Astrocyte (in vitro differentiated cells and primary cell): ENCODE data around the gene LIMS2. TPM values are rescaled to one million over a fixed set of nuclear protein-coding genes. Genes with fewer than 3 reads are reported as not detected.

ENCODE experiments used
- DNase-seq: peaks from one replicate; pipeline ENCODE4 v3.0.0-alpha.2; 2010; ENCODE audit warnings: low read depth
- FAIRE-seq: peaks from 2 replicates; lab custom pipeline; 2011; peaks lifted over from hg19 to GRCh38; lab: Jason Lieb, UNC
- H2AFZ ChIP-seq: 2 replicates; pipeline ENCODE4 v1.6.0; 2012; ENCODE audit warnings: low read depth, low read length, inconsistent platforms
- H3K27ac ChIP-seq: 2 replicates; pipeline ENCODE4 v1.5.1; 2011; ENCODE audit warnings: low read depth, low read length, inconsistent platforms
- H3K27me3 ChIP-seq: 2 replicates; pipeline ENCODE4 v1.6.0; 2011; ENCODE audit warnings: low read length, inconsistent platforms; ENCODE audit not compliant: insufficient read depth
- H3K36me3 ChIP-seq: 2 replicates; pipeline ENCODE4 v1.5.1; 2011; ENCODE audit warnings: low read length, inconsistent platforms; ENCODE audit not compliant: insufficient read depth
- H3K4me1 ChIP-seq: 2 replicates; pipeline ENCODE4 v1.5.1; 2011; ENCODE audit warnings: low read length, inconsistent platforms; ENCODE audit not compliant: insufficient read depth
- H3K4me2 ChIP-seq: 2 replicates; pipeline ENCODE4 v1.6.0; 2012; ENCODE audit warnings: low read length, inconsistent platforms
- H3K4me3 ChIP-seq: 2 replicates; pipeline ENCODE4 v1.5.1; 2011; ENCODE audit warnings: low read depth, mild to moderate bottlenecking, low read length, inconsistent platforms; ENCODE audit not compliant: insufficient read depth
- H3K79me2 ChIP-seq: 2 replicates; pipeline ENCODE4 v1.6.0; 2012; ENCODE audit warnings: mild to moderate bottlenecking, low read length, inconsistent platforms; ENCODE audit not compliant: insufficient read depth
- H3K9ac ChIP-seq: 2 replicates; pipeline ENCODE4 v1.6.0; 2012; ENCODE audit warnings: mild to moderate bottlenecking, low read length, inconsistent platforms
- H3K9me3 ChIP-seq: 2 replicates; pipeline ENCODE4 v1.5.1; 2012; ENCODE audit warnings: low read depth, mild to moderate bottlenecking, low read length, inconsistent platforms; ENCODE audit not compliant: insufficient read depth
- H4K20me1 ChIP-seq: 2 replicates; pipeline ENCODE4 v1.6.0; 2012; ENCODE audit warnings: low read length, inconsistent platforms; ENCODE audit not compliant: insufficient read depth
- H3K27ac Mint-ChIP-seq: one replicate; pipeline ENCODE4 v1.8.0; 2021; ENCODE audit warnings: mild to moderate bottlenecking, mixed read lengths; ENCODE audit not compliant: unreplicated experiment
- H3K27me3 Mint-ChIP-seq: one replicate; pipeline ENCODE4 v1.8.0; 2021; ENCODE audit warnings: low read depth, mixed read lengths; ENCODE audit not compliant: unreplicated experiment
- H3K36me3 Mint-ChIP-seq: one replicate; pipeline ENCODE4 v1.8.0; 2021; ENCODE audit warnings: low read depth, mixed read lengths; ENCODE audit not compliant: unreplicated experiment
- H3K4me1 Mint-ChIP-seq: one replicate; pipeline ENCODE4 v1.8.0; 2021; ENCODE audit warnings: low read depth, mixed read lengths; ENCODE audit not compliant: unreplicated experiment
- H3K4me3 Mint-ChIP-seq: one replicate; pipeline ENCODE4 v1.8.0; 2021; ENCODE audit warnings: mild to moderate bottlenecking, moderate library complexity, mixed read lengths; ENCODE audit not compliant: unreplicated experiment
- H3K9me3 Mint-ChIP-seq: one replicate; pipeline ENCODE4 v1.8.0; 2021; ENCODE audit warnings: mild to moderate bottlenecking, mixed read lengths; ENCODE audit not compliant: unreplicated experiment
- EZH2 ChIP-seq: IDR thresholded peaks from 2 replicates; pipeline ENCODE4 v1.6.1; 2012; ENCODE audit warnings: mild to moderate bottlenecking, low read length, inconsistent platforms; ENCODE audit not compliant: insufficient read depth
- total RNA-seq: library from RNA; stranded (reverse); gene quantifications from 2 replicates; pipeline ENCODE4 v1.2.1, GENCODE V29; 2021
- TF ChIP-seq, protein P1 (sequence below): IDR thresholded peaks from 2 replicates; pipeline ENCODE4 v1.5.1; 2011; ENCODE audit warnings: low read depth, mild to moderate bottlenecking, inconsistent platforms, low read length, moderate library complexity; ENCODE audit not compliant: insufficient read depth

The LIMS2 gene
- total RNA-seq, 1 donor from 2014 or later = 73.3 TPM

DNA sequence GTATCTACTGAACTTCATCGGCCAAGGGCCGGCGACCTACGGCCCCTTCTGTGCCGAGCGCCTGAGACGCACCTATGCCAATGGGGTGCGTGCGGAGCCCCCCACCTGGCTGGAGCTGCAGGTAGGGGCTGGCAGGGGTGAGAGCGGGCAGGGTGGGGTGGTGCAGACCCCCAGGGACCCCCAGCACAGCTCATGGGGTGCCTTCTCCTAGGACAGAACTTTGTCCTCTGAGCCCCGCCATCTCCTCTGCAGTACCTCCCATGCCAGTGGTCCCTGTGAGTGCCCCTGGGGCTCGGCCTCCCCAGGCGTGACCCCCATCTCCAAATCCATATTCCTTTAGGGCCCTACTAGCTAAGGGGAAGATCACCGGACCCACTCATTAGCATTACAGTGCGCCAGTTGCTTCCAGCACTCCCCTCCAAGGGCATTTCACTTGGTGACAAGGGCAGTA lies 53.3 kb downstream of the LIMS2 start:
- Histone ChIP-seq H3K4me1 (peaks cover 11% of the 10 kb centered on the region), H3K36me3 (no peaks in the 10 kb centered on the region), H3K79me2 (no peaks in the 10 kb centered on the region), H3K4me2 (no peak overlapping the region), H3K9ac (no peak overlapping the region), H3K4me3 (no peak overlapping the region), H2AFZ (no peak overlapping the region), H3K27me3 (no peaks in the 10 kb centered on the region), H3K27ac (no peak overlapping the region), H3K9me3 (no peaks in the 10 kb centered on the region), H4K20me1 (no peaks in the 10 kb centered on the region)
- TF ChIP-seq, protein P1, sequence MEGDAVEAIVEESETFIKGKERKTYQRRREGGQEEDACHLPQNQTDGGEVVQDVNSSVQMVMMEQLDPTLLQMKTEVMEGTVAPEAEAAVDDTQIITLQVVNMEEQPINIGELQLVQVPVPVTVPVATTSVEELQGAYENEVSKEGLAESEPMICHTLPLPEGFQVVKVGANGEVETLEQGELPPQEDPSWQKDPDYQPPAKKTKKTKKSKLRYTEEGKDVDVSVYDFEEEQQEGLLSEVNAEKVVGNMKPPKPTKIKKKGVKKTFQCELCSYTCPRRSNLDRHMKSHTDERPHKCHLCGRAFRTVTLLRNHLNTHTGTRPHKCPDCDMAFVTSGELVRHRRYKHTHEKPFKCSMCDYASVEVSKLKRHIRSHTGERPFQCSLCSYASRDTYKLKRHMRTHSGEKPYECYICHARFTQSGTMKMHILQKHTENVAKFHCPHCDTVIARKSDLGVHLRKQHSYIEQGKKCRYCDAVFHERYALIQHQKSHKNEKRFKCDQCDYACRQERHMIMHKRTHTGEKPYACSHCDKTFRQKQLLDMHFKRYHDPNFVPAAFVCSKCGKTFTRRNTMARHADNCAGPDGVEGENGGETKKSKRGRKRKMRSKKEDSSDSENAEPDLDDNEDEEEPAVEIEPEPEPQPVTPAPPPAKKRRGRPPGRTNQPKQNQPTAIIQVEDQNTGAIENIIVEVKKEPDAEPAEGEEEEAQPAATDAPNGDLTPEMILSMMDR = no peak
- no peak for TF ChIP-seq EZH2
- no peak for FAIRE-seq
- Mint-ChIP-seq H3K27ac (no peak overlapping the region), H3K9me3 (peaks cover 2% of the 10 kb centered on the region), H3K36me3 (peaks cover 2% of the 10 kb centered on the region), H3K4me1 (peaks cover 13% of the 10 kb centered on the region), H3K27me3 (peaks cover 21% of the 10 kb centered on the region), H3K4me3 (no peak overlapping the region)
- DNase-seq = no peak

GRCh38 chr2:127620866-127621265 lies 54.5 kb downstream of the LIMS2 start:
- TF ChIP-seq EZH2 = no peak
- FAIRE-seq (no peak), DNase-seq (no peak)
- H3K4me1 Mint-ChIP-seq = peaks cover 19% of the 10 kb centered on the region
- no peak overlapping the region for H3K9ac ChIP-seq
- peaks cover 11% of the 10 kb centered on the region for H3K4me1 ChIP-seq
- no peak overlapping the region for H2AFZ ChIP-seq
- H3K27ac Mint-ChIP-seq = no peak overlapping the region
- no peak overlapping the region for H3K4me3 Mint-ChIP-seq
- no peaks in the 10 kb centered on the region for H3K36me3 ChIP-seq
- H3K36me3 Mint-ChIP-seq = peaks cover 2% of the 10 kb centered on the region
- no peak overlapping the region for H3K4me2 ChIP-seq
- H3K79me2 ChIP-seq = no peaks in the 10 kb centered on the region
- H4K20me1 ChIP-seq = no peaks in the 10 kb centered on the region
- peaks cover 2% of the 10 kb centered on the region for H3K9me3 Mint-ChIP-seq
- no peaks in the 10 kb centered on the region for H3K9me3 ChIP-seq
- no peaks in the 10 kb centered on the region for H3K27me3 ChIP-seq
- no peak overlapping the region for H3K27ac ChIP-seq
- H3K4me3 ChIP-seq = no peak overlapping the region
- H3K27me3 Mint-ChIP-seq = peaks cover 14% of the 10 kb centered on the region

GRCh38 chr2:127619877-127620705 lies 55.2 kb downstream of the LIMS2 start:
- Histone ChIP-seq H3K9ac (no peak overlapping the region), H4K20me1 (no peaks in the 10 kb centered on the region), H3K27me3 (no peaks in the 10 kb centered on the region), H3K36me3 (no peaks in the 10 kb centered on the region), H3K27ac (no peak overlapping the region), H3K4me1 (peaks cover 11% of the 10 kb centered on the region), H3K4me3 (no peak overlapping the region), H3K79me2 (no peaks in the 10 kb centered on the region), H2AFZ (no peak overlapping the region), H3K4me2 (no peak overlapping the region), H3K9me3 (no peaks in the 10 kb centered on the region)
- FAIRE-seq (no peak), DNase-seq (no peak)
- peaks cover 2% of the 10 kb centered on the region for H3K36me3 Mint-ChIP-seq
- no peak for TF ChIP-seq EZH2
- TF ChIP-seq, protein P1 = no peak
- peaks cover 5% of the 10 kb centered on the region for H3K9me3 Mint-ChIP-seq
- H3K27me3 Mint-ChIP-seq = peaks cover 12% of the 10 kb centered on the region
- H3K27ac Mint-ChIP-seq = no peak overlapping the region
- H3K4me1 Mint-ChIP-seq = peaks cover 22% of the 10 kb centered on the region
- no peak overlapping the region for H3K4me3 Mint-ChIP-seq
